GM13977 (cell line): ENCODE data around the gene PPAN.
A peak's percentile ranks its signal among the peaks of the same experiment; 100 is the strongest.

Source experiments
- DNase-seq: peaks from one replicate; pipeline ENCODE4 v3.0.0; 2012; ENCODE audit warnings: low spot score
- CTCF ChIP-seq: IDR thresholded peaks from 2 replicates; pipeline ENCODE4 v1.5.1; 2012; ENCODE audit warnings: mild to moderate bottlenecking, control low read depth; ENCODE audit not compliant: insufficient read depth; ENCODE audit errors: extremely low read depth, missing control alignments
- in situ Hi-C: fragments of 300-500 bp; cut with MboI; formaldehyde crosslinking; loops from one replicate; pipeline ENCODE4 v1.12.0; 2022; ENCODE audit warnings: low sequenced_read_pairs, low pct_unique_long_range_greater_than_20kb, mixed read lengths, inconsistent platforms; ENCODE audit not compliant: unreplicated experiment

The PPAN gene

GRCh38 chr19:10076535-10076934 lies 29.6 kb upstream of the PPAN start:
- in situ Hi-C loops, result no loop called here
- DNase-seq, result no peak
- TF ChIP-seq CTCF, result no peak

- no peak for TF ChIP-seq CTCF
- DNase-seq, result no peak
- in situ Hi-C loops, result no loop called here
Observed at GRCh38 chr19:10078329-10078728, 27.8 kb upstream of the PPAN start.

- no peak for TF ChIP-seq CTCF
- in situ Hi-C loops, result no loop called here
Observed at GRCh38 chr19:10079031-10079453, 27.1 kb upstream of the PPAN start.

GRCh38 chr19:10083911-10084310 lies 22.3 kb upstream of the PPAN start:
- in situ Hi-C loops, result no loop called here
- no peak for TF ChIP-seq CTCF
- DNase-seq, result no peak

More at GRCh38 chr19:10079031-10079453, 27.1 kb upstream of the PPAN start:
- no peak for DNase-seq

GRCh38 chr19:10084803-10085202 lies 21.4 kb upstream of the PPAN start:
- DNase-seq, result no peak
- in situ Hi-C loops, result no loop called here
- TF ChIP-seq CTCF, result no peak

- TF ChIP-seq CTCF, result no peak
- DNase-seq, result peak; percentile 97
- in situ Hi-C loops, result no loop called here
Observed at GRCh38 chr19:10085641-10086590, 20.2 kb upstream of the PPAN start, which contains the start of gene SHFL. Gene SHFL, plus strand, starts transcription at chr19:10086317. Its CDS starts 111 bp downstream, at chr19:10086428.
